ENCODE data around the gene ZNF503. TPM values are rescaled to one million over a fixed set of nuclear protein-coding genes. Genes with fewer than 3 reads are reported as not detected.

The ZNF503 gene
- total RNA-seq, 2 donors from 2014 or later = 8.9 to 9.8 TPM

GRCh38 chr10:75396631-75397495 lies 4.7 kb downstream of the ZNF503 start:
- no peaks in the 10 kb centered on the region for H3K27me3 ChIP-seq
- TF ChIP-seq CTCF (IDR thresholded peaks at IDR 0.05) = no peak
- H3K4me3 ChIP-seq = peak overlapping the region; percentile 40 to 52
- H3K4me1 ChIP-seq = peaks cover 0 to 35% of the 10 kb centered on the region in 2 donors
- peak overlapping the region; percentile 98 to 99 for H3K27ac ChIP-seq
- no peak for DNase-seq (ENCODE audit: low spot score)
- no peaks in the 10 kb centered on the region for H3K9me3 ChIP-seq
- H3K36me3 ChIP-seq = peaks cover 12% of the 10 kb centered on the region

- TF ChIP-seq CTCF (IDR thresholded peaks at IDR 0.05) = no peak
- Histone ChIP-seq H3K4me3 (peak overlapping the region; percentile 40 to 52), H3K9me3 (no peaks in the 10 kb centered on the region), H3K27ac (peak overlapping the region; percentile 98 to 99), H3K36me3 (peaks cover 12% of the 10 kb centered on the region), H3K27me3 (no peaks in the 10 kb centered on the region), H3K4me1 (peaks cover 0 to 35% of the 10 kb centered on the region in 2 donors)
- no peak for DNase-seq (ENCODE audit: low spot score)
Measured at GRCh38 chr10:75395932-75396630, 5.5 kb downstream of the ZNF503 start.

- H3K27ac ChIP-seq = peak overlapping the region; percentile 98 to 99
- peak; percentile 95 to 98 for TF ChIP-seq CTCF (IDR thresholded peaks at IDR 0.05)
- H3K4me1 ChIP-seq = peaks cover 0 to 35% of the 10 kb centered on the region in 2 donors
- H3K4me3 ChIP-seq = peak overlapping the region; percentile 40 to 52
- H3K9me3 ChIP-seq = no peaks in the 10 kb centered on the region
- peaks cover 12% of the 10 kb centered on the region for H3K36me3 ChIP-seq
- peak; percentile 63 for DNase-seq (ENCODE audit: low spot score)
- no peaks in the 10 kb centered on the region for H3K27me3 ChIP-seq
Measured at GRCh38 chr10:75395066-75395931, 6.3 kb downstream of the ZNF503 start.

- H3K27ac ChIP-seq = no peak overlapping the region
- H3K9me3 ChIP-seq = no peaks in the 10 kb centered on the region
Measured at GRCh38 chr10:75394221-75394620, 7.3 kb downstream of the ZNF503 start.

More at GRCh38 chr10:75394221-75394620, 7.3 kb downstream of the ZNF503 start:
- H3K4me1 ChIP-seq = peaks cover 0 to 29% of the 10 kb centered on the region in 2 donors
- no peak for DNase-seq (ENCODE audit: low spot score)
- TF ChIP-seq CTCF (IDR thresholded peaks at IDR 0.05) = no peak
- H3K27me3 ChIP-seq = no peaks in the 10 kb centered on the region
- H3K4me3 ChIP-seq = no peak overlapping the region
- peaks cover 7% of the 10 kb centered on the region for H3K36me3 ChIP-seq
